Measurements from ENCODE around the gene DPAGT1. TPM values are rescaled to one million over a fixed set of nuclear protein-coding genes. Genes with fewer than 3 reads are reported as not detected.
A peak's percentile ranks its signal among the peaks of the same experiment; 100 is the strongest.

The DPAGT1 gene
- total RNA-seq, 2 experiments from 2014 or later = 31.7 to 83.4 TPM

GRCh38 chr11:119099711-119100110 is 1.9 kb downstream of the DPAGT1 start:
- no TSS peak for BruUV-seq (replicated peaks)

DNA sequence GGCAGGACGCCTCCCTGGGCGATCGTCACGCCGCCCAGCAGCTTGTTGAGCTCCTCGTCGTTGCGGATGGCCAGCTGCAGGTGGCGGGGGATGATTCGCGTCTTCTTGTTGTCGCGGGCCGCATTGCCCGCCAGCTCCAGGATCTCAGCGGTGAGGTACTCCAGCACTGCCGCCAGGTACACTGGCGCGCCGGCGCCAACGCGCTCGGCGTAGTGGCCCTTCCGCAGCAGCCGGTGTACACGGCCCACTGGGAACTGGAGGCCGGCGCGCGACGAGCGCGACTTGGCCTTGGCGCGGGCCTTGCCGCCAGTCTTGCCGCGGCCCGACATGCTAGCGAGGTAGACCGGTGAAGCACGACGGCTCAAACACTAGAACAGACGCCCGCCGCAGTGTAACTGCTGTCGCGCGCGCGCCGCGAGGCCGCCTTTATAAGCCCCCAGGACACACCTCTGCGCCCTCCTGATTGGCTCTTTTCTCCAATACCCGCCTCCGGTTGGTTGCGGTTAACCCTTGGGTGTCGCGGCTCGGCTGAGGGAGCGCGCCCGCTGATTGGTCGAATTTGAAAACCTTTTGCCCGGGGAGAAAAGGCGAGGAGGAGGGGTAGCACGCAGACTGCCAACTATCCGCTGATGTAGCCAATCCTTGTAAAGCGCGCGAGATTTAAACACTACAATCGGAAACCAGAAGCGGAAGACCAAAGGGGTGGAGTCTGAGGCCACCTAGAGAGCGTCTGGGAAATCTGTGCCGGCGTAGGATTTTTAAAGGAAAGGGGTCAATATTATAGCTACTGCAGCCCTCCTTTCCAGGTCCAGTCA is 6.4 kb downstream of the DPAGT1 start:
- intact Hi-C loops (cut with micrococcal nuclease; ENCODE audit: unreplicated experiment) = loop anchor here (1.0 to 5.0 kb wide), 6 partner anchors 28 to 303 kb away; partner anchors contain the start of genes DDX6, HYOU1, RPS25 and TRAPPC4
- TF ChIP-seq EZH2phosphoT487 (IDR thresholded peaks at IDR 0.05; ENCODE audit: borderline replicate concordance, low read depth, low read length) = no peak
- TF ChIP-seq, protein P1, sequence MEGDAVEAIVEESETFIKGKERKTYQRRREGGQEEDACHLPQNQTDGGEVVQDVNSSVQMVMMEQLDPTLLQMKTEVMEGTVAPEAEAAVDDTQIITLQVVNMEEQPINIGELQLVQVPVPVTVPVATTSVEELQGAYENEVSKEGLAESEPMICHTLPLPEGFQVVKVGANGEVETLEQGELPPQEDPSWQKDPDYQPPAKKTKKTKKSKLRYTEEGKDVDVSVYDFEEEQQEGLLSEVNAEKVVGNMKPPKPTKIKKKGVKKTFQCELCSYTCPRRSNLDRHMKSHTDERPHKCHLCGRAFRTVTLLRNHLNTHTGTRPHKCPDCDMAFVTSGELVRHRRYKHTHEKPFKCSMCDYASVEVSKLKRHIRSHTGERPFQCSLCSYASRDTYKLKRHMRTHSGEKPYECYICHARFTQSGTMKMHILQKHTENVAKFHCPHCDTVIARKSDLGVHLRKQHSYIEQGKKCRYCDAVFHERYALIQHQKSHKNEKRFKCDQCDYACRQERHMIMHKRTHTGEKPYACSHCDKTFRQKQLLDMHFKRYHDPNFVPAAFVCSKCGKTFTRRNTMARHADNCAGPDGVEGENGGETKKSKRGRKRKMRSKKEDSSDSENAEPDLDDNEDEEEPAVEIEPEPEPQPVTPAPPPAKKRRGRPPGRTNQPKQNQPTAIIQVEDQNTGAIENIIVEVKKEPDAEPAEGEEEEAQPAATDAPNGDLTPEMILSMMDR (conservative IDR thresholded peaks at IDR 0.05; ENCODE audit: low read length) = 0 out of 2 replicates have a peak, but pooled peaks have one; percentile 22
- no peak overlapping the region for H2AFZ ChIP-seq (ENCODE audit: low read length)

More at GRCh38 chr11:119099711-119100110, 1.9 kb downstream of the DPAGT1 start:
- no peak for DNase-seq (ENCODE audit: low spot score)
- intact Hi-C loops (cut with micrococcal nuclease; ENCODE audit: unreplicated experiment) = loop anchor here (1.0 to 5.0 kb wide), 3 partner anchors 34 to 307 kb away; partner anchors contain the start of gene DDX6
- Histone ChIP-seq H3K27ac (ENCODE audit: low read depth, low read length, poor library complexity, severe bottlenecking) (no peak overlapping the region), H2AFZ (ENCODE audit: low read length) (no peak overlapping the region), H3K4me3 (ENCODE audit: low read depth, low read length, poor library complexity, severe bottlenecking) (peak overlapping the region; percentile 88), H3K4me1 (ENCODE audit: insufficient read depth, low read length, poor library complexity, severe bottlenecking) (peaks cover 54% of the 10 kb centered on the region), H3K9me3 (ENCODE audit: low read length) (no peaks in the 10 kb centered on the region), H3K4me2 (ENCODE audit: low read length) (peak overlapping the region; percentile 100), H3K79me2 (ENCODE audit: insufficient read depth, low read depth, low read length) (peaks cover 34% of the 10 kb centered on the region), H4K20me1 (ENCODE audit: insufficient read depth, low read length) (no peaks in the 10 kb centered on the region), H3K9me2 (ENCODE audit: insufficient read depth, low read length) (no peaks in the 10 kb centered on the region), H3K36me3 (ENCODE audit: insufficient read depth, low read length) (peaks cover 37% of the 10 kb centered on the region)
- CTCF ChIA-PET (ENCODE audit: unreplicated experiment) = interaction anchor here (0.5 to 0.6 kb wide), 2 partner anchors 697 to 786 kb away, joined by 3 to 4 read pairs; no protein-coding TSS in a partner anchor
- POLR2A ChIA-PET = interaction anchor here (0.6 to 1.5 kb wide), 6 partner anchors 12 to 106 kb away, joined by 3 to 8 read pairs (median 4); partner anchors contain the start of genes CBL, HINFP and HMBS
- TF ChIP-seq, protein P1 (conservative IDR thresholded peaks at IDR 0.05; ENCODE audit: low read length) = no peak
- no peak for TF ChIP-seq EZH2phosphoT487 (IDR thresholded peaks at IDR 0.05; ENCODE audit: borderline replicate concordance, low read depth, low read length)

More for the DNA sequence above, 6.4 kb downstream of the DPAGT1 start:
- Histone ChIP-seq H3K9me3 (ENCODE audit: low read length) (no peaks in the 10 kb centered on the region), H3K4me3 (ENCODE audit: low read depth, low read length, poor library complexity, severe bottlenecking) (peak overlapping the region; percentile 81), H3K36me3 (ENCODE audit: insufficient read depth, low read length) (peaks cover 77% of the 10 kb centered on the region), H4K20me1 (ENCODE audit: insufficient read depth, low read length) (peaks cover 23% of the 10 kb centered on the region), H3K4me1 (ENCODE audit: insufficient read depth, low read length, poor library complexity, severe bottlenecking) (peaks cover 67% of the 10 kb centered on the region), H3K79me2 (ENCODE audit: insufficient read depth, low read depth, low read length) (peaks cover 45% of the 10 kb centered on the region), H3K27ac (ENCODE audit: low read depth, low read length, poor library complexity, severe bottlenecking) (peak overlapping the region; percentile 79), H3K4me2 (ENCODE audit: low read length) (peak overlapping the region; percentile 79), H3K9me2 (ENCODE audit: insufficient read depth, low read length) (no peaks in the 10 kb centered on the region)
- DNase-seq (ENCODE audit: low spot score) = peak; percentile 99
- POLR2A ChIA-PET = interaction anchor here (0.6 to 5.4 kb wide), 10 partner anchors 10 to 243 kb away, joined by 3 to 41 read pairs (median 4); partner anchors contain the start of genes C2CD2L, HMBS and VPS11
- CTCF ChIA-PET (ENCODE audit: unreplicated experiment) = no interaction called here
- TSS peak; percentile 74 for BruUV-seq (replicated peaks)
